Left hindlimb (tissue), 1 donor: Measurements from ENCODE around the gene NR4A1.
A peak's percentile ranks its signal among the peaks of the same experiment; 100 is the strongest.

Experiments used
- DNase-seq: peaks from one replicate; pipeline ENCODE4 v3.0.0-alpha.2; 2018

The NR4A1 gene

GRCh38 chr12:52059582-52060497 is 8.6 kb downstream of the NR4A1 start:
- DNase-seq: peak; percentile 52

GRCh38 chr12:52060498-52061177 is 9.4 kb downstream of the NR4A1 start:
- DNase-seq: peak; percentile 36

- peak; percentile 33 for DNase-seq
Observed at GRCh38 chr12:52061470-52062166, 10.4 kb downstream of the NR4A1 start.

- no peak for DNase-seq
Observed at GRCh38 chr12:52062167-52063081, 11.2 kb downstream of the NR4A1 start.

GRCh38 chr12:52063082-52063924 is 12.1 kb downstream of the NR4A1 start:
- no peak for DNase-seq

- DNase-seq: no peak
Observed at GRCh38 chr12:52063981-52064649, 12.9 kb downstream of the NR4A1 start.

GRCh38 chr12:52066346-52067080 is 15.3 kb downstream of the NR4A1 start:
- no peak for DNase-seq

- no peak for DNase-seq
Observed at GRCh38 chr12:52067081-52067374, 15.8 kb downstream of the NR4A1 start.

- peak; percentile 94 for DNase-seq
Observed at GRCh38 chr12:52069327-52070184, 18.3 kb downstream of the NR4A1 start, which contains the start of gene ATG101. TSS of gene ATG101 (plus strand) at chr12:52069978. CDS start at chr12:52073651, 3,673 bp downstream.

- DNase-seq: no peak
Observed at GRCh38 chr12:52070185-52070925, 19.1 kb downstream of the NR4A1 start.

GRCh38 chr12:52073531-52074381 is 22.5 kb downstream of the NR4A1 start:
- DNase-seq: peak; percentile 61

GRCh38 chr12:52074971-52075724 is 23.9 kb downstream of the NR4A1 start:
- no peak for DNase-seq

- no peak for DNase-seq
Observed at GRCh38 chr12:52076811-52077210, 25.6 kb downstream of the NR4A1 start.

- no peak for DNase-seq
Observed at GRCh38 chr12:52078276-52078675, 27.0 kb downstream of the NR4A1 start.

GRCh38 chr12:52079576-52080402 is 28.5 kb downstream of the NR4A1 start, which contains the start of gene SMIM41:
TSS of gene SMIM41 (plus strand) at chr12:52079704. CDS start at chr12:52079780, 76 bp downstream.
- no peak for DNase-seq
